Activated CD4-positive, alpha-beta T cell treated with anti-CD3 and anti-CD28 coated beads, Interleukin-2, amount 10 ng/mL, durations not matched to agents 7 days and 5 days (primary cell): ENCODE measurements around the gene GOLGA6A. TPM values are rescaled to one million over a fixed set of nuclear protein-coding genes. Genes with fewer than 3 reads are reported as not detected.
A peak's percentile ranks its signal among the peaks of the same experiment; 100 is the strongest.

Source experiments
- CTCF ChIA-PET: fragments of 350-600 bp; sonication (Branson Sonifier 250); formaldehyde crosslinking; loops from one replicate; lab custom pipeline; 2021; ENCODE audit warnings: antibody characterized with exemption; lab: Charles Lee
- POLR2A ChIA-PET: fragments of 350-600 bp; sonication (Branson Sonifier 250); formaldehyde crosslinking; loops from one replicate; lab custom pipeline; 2021; ENCODE audit warnings: antibody characterized with exemption; lab: Charles Lee
- DNase-seq: peaks from one replicate; pipeline ENCODE4 v3.0.0-alpha.2; 2020
- H3K27ac Mint-ChIP-seq: one replicate; pipeline ENCODE4 v1.8.0; 2021; ENCODE audit warnings: mild to moderate bottlenecking, moderate library complexity, mixed read lengths
- H3K27me3 Mint-ChIP-seq: one replicate; pipeline ENCODE4 v1.8.0; 2021; ENCODE audit warnings: mixed read lengths
- H3K36me3 Mint-ChIP-seq: one replicate; pipeline ENCODE4 v1.8.0; 2021; ENCODE audit warnings: low read depth, mixed read lengths
- H3K4me1 Mint-ChIP-seq: one replicate; pipeline ENCODE4 v1.8.0; 2021; ENCODE audit warnings: mixed read lengths
- H3K4me3 Mint-ChIP-seq: one replicate; pipeline ENCODE4 v1.8.0; 2021; ENCODE audit warnings: mild to moderate bottlenecking, moderate library complexity, mixed read lengths
- H3K9me3 Mint-ChIP-seq: one replicate; pipeline ENCODE4 v1.8.0; 2021; ENCODE audit warnings: mixed read lengths
- total RNA-seq, 2 experiments: library from RNA; stranded (reverse); gene quantifications; one replicate each; pipeline ENCODE4 v1.2.3, GENCODE V29; 2021

The GOLGA6A gene
- total RNA-seq, 2 experiments from 2014 or later, result not detected

DNA sequence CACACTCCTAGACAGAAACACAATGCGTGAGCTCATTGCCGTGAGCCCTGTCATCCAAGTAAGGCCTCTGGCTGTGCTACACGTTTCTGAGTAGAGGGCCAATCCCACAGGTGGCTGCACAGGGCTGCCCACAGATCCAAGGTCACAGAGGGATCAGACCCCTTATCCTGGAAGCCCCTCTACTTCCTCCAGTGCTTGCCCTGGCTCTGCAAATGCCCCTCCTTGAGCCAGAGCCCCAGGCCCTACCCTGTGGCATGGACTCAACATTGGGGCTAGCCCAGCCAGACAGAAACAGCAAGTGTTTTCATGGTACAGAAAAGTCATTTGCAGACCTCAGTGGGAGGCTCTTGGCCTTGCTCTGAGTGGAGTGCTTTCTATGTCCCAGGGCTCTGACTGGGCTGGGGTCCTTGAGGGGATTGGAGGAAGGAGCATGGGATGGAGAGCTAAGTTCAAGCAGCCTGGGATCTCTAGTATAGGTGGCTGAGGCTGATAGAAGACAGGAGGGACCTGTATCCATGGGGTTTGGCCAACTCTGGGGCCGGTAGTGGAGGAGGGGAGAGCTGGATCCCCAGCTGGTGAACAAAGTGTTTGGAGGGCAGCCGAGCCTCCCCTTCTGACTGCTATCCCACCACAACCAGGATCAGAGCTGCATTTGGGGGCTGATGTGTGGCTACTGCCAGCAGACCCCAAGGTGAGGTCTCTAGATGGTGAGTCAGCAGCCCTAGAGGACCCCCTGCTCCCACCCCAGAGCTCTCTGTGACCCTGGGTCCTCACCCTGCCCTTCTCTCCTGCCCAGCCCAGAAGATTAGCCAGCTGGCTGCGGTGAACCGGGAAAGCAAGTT, 38.7 kb downstream of the GOLGA6A start:
- no peak for DNase-seq
- Mint-ChIP-seq H3K4me3 (no peak overlapping the region), H3K27me3 (no peaks in the 10 kb centered on the region), H3K27ac (no peak overlapping the region), H3K4me1 (peaks cover 16% of the 10 kb centered on the region), H3K36me3 (peaks cover 3% of the 10 kb centered on the region), H3K9me3 (no peaks in the 10 kb centered on the region)
- ChIA-PET POLR2A (no interaction called here), CTCF (interaction anchor here (0.8 to 2.3 kb wide), 3 partner anchors 10 to 17 kb away, joined by 3 to 7 read pairs (median 4); no protein-coding TSS in a partner anchor)

DNA sequence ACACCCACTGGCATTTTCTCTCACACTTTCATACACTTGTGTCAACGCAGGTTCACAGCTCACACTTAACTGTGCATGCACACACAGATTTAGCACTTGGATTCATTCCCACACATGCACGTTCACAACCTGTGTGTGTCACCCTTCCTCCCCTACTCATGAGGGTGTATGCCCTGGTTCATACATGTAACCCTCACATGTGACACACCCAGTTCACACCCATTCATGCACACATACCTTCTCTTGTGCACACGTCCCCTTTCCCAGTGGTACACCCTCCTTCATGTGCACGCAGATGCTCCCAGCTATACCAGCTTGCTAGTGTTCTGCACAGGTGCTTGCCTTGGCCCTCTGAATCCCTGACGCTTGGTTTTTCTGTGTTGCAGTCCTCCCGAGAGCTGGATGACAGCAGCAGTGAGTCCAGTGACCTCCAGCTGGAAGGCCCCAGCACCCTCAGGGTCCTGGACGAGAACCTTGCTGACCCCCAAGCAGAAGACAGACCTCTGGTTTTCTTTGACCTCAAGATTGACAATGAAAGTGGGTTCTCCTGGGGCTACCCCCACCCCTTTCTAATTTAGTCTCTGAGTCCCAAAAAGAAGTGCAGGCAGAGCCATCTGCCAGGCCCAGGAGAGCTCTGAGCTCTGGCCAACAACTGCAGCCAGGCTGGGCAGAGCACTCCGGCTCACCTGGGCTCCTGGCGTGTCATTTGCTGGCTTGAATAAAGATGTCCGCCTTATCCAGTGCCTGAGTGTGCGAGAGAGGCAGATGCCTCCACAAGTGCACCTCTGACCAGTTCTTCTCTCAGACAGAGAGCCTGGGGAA, 39.5 kb downstream of the GOLGA6A start:
- ChIA-PET CTCF (interaction anchor here (0.6 to 1.6 kb wide), 5 partner anchors 16 to 84 kb away, joined by 3 to 4 read pairs (median 3); no protein-coding TSS in a partner anchor), POLR2A (no interaction called here)
- no peak for DNase-seq
- H3K36me3 Mint-ChIP-seq, result peaks cover 5% of the 10 kb centered on the region
- H3K4me3 Mint-ChIP-seq, result no peak overlapping the region
- H3K4me1 Mint-ChIP-seq, result peaks cover 9% of the 10 kb centered on the region
- H3K27me3 Mint-ChIP-seq, result no peaks in the 10 kb centered on the region
- no peaks in the 10 kb centered on the region for H3K9me3 Mint-ChIP-seq
- no peak overlapping the region for H3K27ac Mint-ChIP-seq

DNA sequence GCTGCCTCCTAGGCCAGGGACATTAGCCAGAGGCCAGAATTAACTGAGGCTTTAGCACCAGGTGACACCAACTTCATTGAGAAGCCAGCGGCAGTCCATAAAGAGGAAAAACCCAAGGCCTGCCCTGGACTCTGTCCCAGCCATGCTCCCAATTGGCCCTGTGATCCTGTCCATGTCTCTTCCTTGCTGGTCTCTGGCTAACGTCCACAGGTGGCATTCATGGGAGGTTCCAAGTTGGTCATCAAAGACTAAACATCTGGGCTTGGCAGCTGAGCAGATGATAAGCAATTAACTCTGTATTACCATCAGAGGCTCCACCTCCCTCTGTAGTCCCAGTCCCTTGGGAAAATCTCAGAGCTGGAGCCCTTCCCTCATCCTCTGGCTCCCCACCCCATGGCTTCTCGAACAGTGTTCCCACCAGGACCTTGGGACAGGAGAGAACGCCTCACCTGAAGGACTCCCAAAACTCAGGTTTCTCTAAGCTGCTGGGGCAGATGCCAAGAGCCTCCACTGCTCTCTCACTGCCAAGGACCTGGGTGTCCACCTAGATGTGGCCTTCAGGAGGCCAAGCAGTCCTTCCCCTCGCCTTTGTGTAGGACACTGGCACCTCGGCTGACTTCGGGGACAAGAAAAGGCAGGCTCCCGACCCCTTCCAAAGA, 40.4 kb downstream of the GOLGA6A start:
- Mint-ChIP-seq H3K4me1 (no peaks in the 10 kb centered on the region), H3K27ac (peak overlapping the region; percentile 6), H3K36me3 (peaks cover 15% of the 10 kb centered on the region), H3K9me3 (no peaks in the 10 kb centered on the region), H3K4me3 (no peak overlapping the region), H3K27me3 (no peaks in the 10 kb centered on the region)
- ChIA-PET CTCF (interaction anchor here (1.4 to 4.4 kb wide), 3 partner anchors 7 to 78 kb away, joined by 3 to 32 read pairs (median 3); no protein-coding TSS in a partner anchor), POLR2A (no interaction called here)
- DNase-seq, result no peak

DNA sequence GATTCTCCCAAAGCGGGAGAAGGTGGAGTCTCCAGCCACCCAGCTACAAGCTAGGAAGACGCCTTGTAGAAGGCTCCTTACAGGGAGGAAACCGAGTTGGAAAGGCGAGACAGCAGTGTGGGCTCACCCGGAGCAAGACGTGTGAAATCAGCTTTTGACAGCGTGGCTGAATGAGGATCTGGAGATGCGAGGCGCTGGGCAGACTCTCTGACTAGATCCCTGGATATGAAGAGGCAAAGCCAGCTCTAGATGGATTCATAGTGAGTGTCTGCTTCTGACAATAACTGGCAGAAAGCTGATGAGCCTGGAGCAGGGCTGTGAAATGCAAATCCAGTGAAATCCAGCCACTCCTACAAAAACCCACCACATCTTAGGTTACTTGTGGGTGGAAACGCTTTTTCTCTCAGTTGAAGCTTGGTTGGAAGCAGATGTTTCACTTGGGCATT, 41.0 kb downstream of the GOLGA6A start:
- Mint-ChIP-seq H3K4me1 (no peaks in the 10 kb centered on the region), H3K27ac (no peak overlapping the region), H3K9me3 (no peaks in the 10 kb centered on the region), H3K4me3 (no peak overlapping the region), H3K27me3 (no peaks in the 10 kb centered on the region), H3K36me3 (peaks cover 20% of the 10 kb centered on the region)
- ChIA-PET POLR2A (no interaction called here), CTCF (interaction anchor here (1.1 to 4.4 kb wide), 3 partner anchors 7 to 69 kb away, joined by 3 to 32 read pairs (median 3); no protein-coding TSS in a partner anchor)
- no peak for DNase-seq

DNA sequence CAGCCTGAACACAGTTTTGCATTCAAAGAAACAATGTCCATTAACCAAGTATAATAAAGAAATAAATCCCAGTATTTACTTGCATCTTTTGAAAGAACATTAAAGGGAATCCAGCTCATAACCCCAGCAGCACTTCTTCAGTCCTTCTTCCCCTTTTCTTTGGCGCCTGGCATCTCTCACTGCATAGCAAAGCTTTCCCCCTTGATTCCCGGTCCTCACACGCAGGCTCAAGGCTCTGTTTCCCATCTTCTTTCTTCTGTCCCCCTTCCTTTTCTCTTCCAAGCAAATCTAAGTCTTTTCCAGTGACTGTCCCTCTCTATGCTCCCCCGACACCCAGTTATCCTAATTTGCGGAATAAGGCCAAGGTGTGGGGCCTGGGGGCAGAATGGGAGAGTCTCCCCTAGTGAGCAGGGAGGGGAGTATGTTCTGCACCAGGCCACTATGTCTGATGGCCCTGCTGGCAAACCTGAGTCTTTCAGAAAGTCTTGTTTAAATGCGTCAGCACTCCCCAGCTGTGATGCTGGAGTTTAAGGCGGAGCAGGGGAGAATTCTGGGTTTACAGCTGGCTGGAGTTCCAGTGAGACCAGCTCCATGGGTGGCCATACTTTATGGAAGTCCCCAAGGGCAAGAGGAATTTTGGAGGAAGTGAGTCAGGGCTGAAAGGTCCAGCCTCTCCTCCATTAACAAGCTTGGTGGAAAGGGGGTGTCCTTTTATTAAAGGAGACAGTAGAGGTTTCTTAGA, 42.1 kb downstream of the GOLGA6A start:
- peaks cover 27% of the 10 kb centered on the region for H3K36me3 Mint-ChIP-seq
- H3K27me3 Mint-ChIP-seq, result no peaks in the 10 kb centered on the region
- CTCF ChIA-PET, result interaction anchor here (1.1 to 4.4 kb wide), 3 partner anchors 8 to 67 kb away, joined by 3 to 32 read pairs (median 3); no protein-coding TSS in a partner anchor
- POLR2A ChIA-PET, result interaction anchor here (0.6 kb wide), 1 partner anchor 9 kb away, joined by 6 read pairs; no protein-coding TSS in a partner anchor
- H3K9me3 Mint-ChIP-seq, result no peaks in the 10 kb centered on the region
- no peak for DNase-seq
- no peak overlapping the region for H3K4me3 Mint-ChIP-seq
- H3K4me1 Mint-ChIP-seq, result no peaks in the 10 kb centered on the region
- H3K27ac Mint-ChIP-seq, result peak overlapping the region; percentile 74

DNA sequence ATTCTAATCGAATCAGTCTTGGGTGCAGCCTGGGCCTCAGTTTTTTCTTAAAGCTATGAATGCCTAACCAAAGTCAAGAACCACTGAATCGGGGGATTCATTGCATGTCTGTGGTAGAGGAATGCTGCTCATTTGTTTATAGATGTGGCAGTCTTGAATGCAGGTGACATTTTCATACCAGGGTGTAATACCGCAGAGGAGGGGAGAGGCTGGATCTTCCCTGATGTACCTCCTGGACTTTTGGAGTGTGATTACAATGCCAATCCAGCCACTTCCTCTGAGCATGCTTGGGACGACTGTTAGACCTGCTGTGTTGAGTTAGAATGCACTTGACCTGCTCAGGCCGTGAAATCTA, 42.7 kb downstream of the GOLGA6A start:
- CTCF ChIA-PET, result interaction anchor here (0.6 to 4.4 kb wide), 2 partner anchors 9 to 112 kb away, joined by 3 to 32 read pairs; no protein-coding TSS in a partner anchor
- H3K4me1 Mint-ChIP-seq, result no peaks in the 10 kb centered on the region
- POLR2A ChIA-PET, result no interaction called here
- no peak for DNase-seq
- H3K4me3 Mint-ChIP-seq, result no peak overlapping the region
- H3K36me3 Mint-ChIP-seq, result peaks cover 32% of the 10 kb centered on the region
- H3K27me3 Mint-ChIP-seq, result no peaks in the 10 kb centered on the region
- no peaks in the 10 kb centered on the region for H3K9me3 Mint-ChIP-seq
- no peak overlapping the region for H3K27ac Mint-ChIP-seq

DNA sequence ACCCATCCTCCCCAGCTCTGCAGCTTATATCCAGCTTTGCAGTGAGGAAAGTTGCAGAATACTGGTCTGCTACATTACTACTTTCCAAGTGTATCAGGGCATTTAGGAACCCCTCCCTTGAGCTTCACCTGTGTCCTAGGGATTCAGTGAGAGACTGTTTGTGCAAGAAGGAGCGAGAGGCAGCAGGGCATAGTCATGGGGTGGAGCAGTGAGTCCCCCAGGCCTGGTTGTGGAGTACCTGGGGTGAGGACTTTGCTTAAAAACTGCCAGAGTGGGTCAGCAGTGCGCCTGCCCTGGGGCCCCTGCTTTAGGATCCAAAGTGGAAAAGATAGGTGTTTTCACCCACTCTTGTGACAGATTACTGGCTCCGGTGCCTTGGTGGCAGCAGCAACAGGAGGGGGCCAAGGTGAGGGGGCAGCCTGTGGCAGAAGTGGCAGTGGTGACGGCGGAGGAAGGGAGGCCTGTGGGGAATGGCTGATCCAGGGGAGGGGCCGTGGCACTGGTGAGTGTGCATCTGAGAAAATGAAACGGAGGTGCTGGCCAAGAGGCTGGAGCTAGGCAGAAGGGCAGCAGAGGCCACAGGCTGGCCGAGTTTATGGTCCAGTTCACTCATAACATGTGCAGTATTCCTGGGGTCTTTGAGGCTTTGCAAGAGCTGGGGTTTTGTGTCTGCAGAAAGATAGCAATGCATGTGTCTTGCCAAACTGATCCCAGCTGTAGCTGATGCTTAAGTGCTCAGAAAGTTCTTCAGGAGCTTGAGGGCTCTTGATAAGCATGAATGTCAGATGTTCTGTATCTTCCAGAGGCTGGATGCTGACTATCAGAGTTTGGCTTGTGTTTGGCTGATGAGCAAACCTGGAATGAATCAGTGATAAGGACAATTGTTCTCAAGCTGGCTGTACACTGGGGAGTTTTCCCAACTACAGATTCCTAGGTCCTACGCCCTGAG, 43.4 kb downstream of the GOLGA6A start:
- H3K36me3 Mint-ChIP-seq, result peaks cover 37% of the 10 kb centered on the region
- DNase-seq, result no peak
- POLR2A ChIA-PET, result interaction anchor here (0.6 kb wide), 1 partner anchor 79 kb away, joined by 3 read pairs; no protein-coding TSS in a partner anchor
- CTCF ChIA-PET, result interaction anchor here (0.6 to 4.4 kb wide), 4 partner anchors 10 to 111 kb away, joined by 3 to 32 read pairs (median 4); no protein-coding TSS in a partner anchor
- H3K27ac Mint-ChIP-seq, result peak overlapping the region; percentile 58
- H3K27me3 Mint-ChIP-seq, result no peaks in the 10 kb centered on the region
- H3K9me3 Mint-ChIP-seq, result no peaks in the 10 kb centered on the region
- no peaks in the 10 kb centered on the region for H3K4me1 Mint-ChIP-seq
- H3K4me3 Mint-ChIP-seq, result no peak overlapping the region

DNA sequence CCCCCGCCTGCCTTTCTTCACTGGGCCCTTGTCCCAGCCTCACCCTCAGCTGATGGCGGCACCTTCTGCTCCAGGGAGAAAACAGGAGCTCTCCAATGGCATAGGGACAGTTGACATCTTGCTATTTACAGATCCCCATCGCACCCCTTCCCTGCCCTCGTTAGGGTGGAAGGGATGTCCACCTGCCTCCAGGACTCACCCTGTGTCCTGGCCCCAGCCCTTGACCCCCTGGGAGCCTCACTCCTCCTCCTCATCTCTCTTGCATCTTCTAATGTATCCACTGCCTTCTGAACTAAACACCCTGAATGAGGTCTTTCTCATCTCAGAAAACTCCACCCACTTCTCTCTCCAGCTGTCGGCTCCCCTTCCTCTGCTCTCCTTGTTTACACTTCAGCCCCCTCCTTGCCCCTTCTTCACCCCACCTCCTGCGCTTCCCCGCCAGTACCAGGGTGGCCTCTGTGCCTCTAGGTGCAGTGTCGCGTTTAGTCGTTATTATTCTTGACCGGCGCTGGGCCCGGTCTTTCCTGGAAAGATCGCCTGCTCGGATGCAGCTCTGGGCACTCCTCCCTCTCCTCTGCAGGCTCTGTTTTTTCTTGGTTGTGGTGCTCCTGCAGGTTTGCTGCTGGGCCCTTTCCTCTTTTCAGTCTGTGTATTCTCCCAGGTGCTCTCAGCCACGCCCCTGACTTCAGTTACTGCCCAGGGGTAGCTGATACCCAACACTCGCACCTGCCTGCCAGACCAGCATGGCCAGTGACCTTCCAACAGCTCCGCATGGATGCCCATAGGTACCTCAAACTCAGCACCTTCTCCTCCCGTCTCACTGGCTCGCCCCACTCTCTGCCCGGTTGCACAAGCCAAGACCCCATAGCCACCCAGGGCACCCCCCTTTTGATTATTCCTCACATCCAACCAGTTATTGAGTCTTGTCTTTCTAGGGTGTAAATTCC, 44.9 kb downstream of the GOLGA6A start:
- Mint-ChIP-seq H3K27me3 (no peaks in the 10 kb centered on the region), H3K9me3 (no peaks in the 10 kb centered on the region), H3K4me3 (no peak overlapping the region), H3K27ac (peak overlapping the region; percentile 31), H3K4me1 (no peaks in the 10 kb centered on the region), H3K36me3 (peaks cover 41% of the 10 kb centered on the region)
- ChIA-PET POLR2A (no interaction called here), CTCF (interaction anchor here (0.8 to 4.4 kb wide), 8 partner anchors 8 to 72 kb away, joined by 3 to 32 read pairs (median 4); partner anchors contain the start of gene PML)
- no peak for DNase-seq

DNA sequence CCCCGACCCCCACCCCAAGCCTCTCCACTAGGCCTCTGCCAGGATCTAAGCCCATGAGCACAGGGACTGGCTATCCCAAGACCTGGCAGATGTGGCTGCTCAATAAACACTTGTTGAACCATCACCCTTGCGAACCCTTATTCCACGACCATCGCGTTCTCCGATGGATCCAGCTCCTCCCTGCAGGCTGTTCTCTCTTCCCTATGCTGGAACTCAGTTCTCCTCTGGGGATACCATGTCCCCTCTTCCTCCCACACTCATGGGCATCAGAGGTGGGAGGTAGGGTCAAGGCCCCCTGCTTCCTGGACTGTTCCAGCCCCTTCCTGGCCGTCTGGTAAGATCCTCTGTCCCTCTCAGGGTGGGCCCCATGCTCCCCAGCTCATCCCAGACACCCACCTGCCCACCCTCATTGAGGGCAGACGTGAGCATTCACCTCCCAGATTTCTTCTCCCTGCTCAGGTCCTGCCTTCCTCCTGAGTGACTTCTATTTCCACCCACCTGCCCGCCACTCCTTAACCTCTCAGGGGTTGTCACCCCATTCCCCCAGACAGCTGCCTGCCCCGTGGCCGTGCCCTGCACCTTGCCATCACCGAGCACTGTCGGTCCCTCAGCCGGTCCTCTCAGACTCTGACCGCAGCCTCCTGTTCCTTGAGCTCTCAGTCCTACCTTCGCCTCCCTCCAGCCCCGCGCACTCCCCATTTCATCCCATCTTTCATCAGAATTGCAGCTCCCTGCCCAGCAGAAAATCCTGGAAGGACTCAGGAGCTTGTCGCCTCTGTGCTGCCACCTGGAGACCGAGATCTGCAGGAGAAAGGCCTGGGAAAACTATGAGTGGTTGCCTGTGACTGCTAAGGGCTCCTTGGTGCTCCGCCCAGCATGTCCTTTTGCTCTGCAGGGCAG, 45.8 kb downstream of the GOLGA6A start:
- no peaks in the 10 kb centered on the region for H3K4me1 Mint-ChIP-seq
- H3K27ac Mint-ChIP-seq, result no peak overlapping the region
- DNase-seq, result no peak
- no peaks in the 10 kb centered on the region for H3K9me3 Mint-ChIP-seq
- ChIA-PET CTCF (interaction anchor here (0.8 to 1.7 kb wide), 4 partner anchors 9 to 71 kb away, joined by 3 to 5 read pairs (median 4); no protein-coding TSS in a partner anchor), POLR2A (interaction anchor here (0.7 kb wide), 1 partner anchor 9 kb away, joined by 4 read pairs; no protein-coding TSS in a partner anchor)
- H3K4me3 Mint-ChIP-seq, result no peak overlapping the region
- peaks cover 46% of the 10 kb centered on the region for H3K36me3 Mint-ChIP-seq
- no peaks in the 10 kb centered on the region for H3K27me3 Mint-ChIP-seq
